Uterus (tissue), 4 donors: ENCODE data around the gene TMEM87B. TPM values are rescaled to one million over a fixed set of nuclear protein-coding genes. Genes with fewer than 3 reads are reported as not detected.

Experiments used
- DNase-seq, 2 donors: peaks; one replicate each; pipeline ENCODE4 v3.0.0-alpha.2; 2019 to 2020
- H3K27ac ChIP-seq, 2 donors: fragments of 200-600 bp; sonication (generic); 1 replicate in 1 of 2; 2 replicates in 1 of 2; pipeline ENCODE4 v1.5.1; 2016 to 2018
- H3K27me3 ChIP-seq, 2 donors: fragments of 200-600 bp; sonication (generic); one replicate each; pipeline ENCODE4 v1.5.1; 2018 to 2019; ENCODE audit warnings: control low read depth in 1 of 2
- H3K36me3 ChIP-seq, 2 donors: fragments of 200-600 bp; sonication (generic); one replicate each; pipeline ENCODE4 v1.5.1; 2019; ENCODE audit warnings: control low read depth in 1 of 2
- H3K4me1 ChIP-seq, 2 donors: fragments of 200-600 bp; sonication (generic); one replicate each; pipeline ENCODE4 v1.5.1; 2018 to 2019; ENCODE audit warnings: control low read depth in 1 of 2
- H3K4me3 ChIP-seq, 2 donors: fragments of 200-600 bp; sonication (generic); 1 replicate in 1 of 2; 2 replicates in 1 of 2; pipeline ENCODE4 v1.5.1; 2018 to 2019; ENCODE audit warnings: mild to moderate bottlenecking in 1 of 2
- H3K9me3 ChIP-seq, 2 donors: fragments of 200-600 bp; sonication (generic); one replicate each; pipeline ENCODE4 v1.5.1; 2019; ENCODE audit warnings: control low read depth in 1 of 2
- CTCF ChIP-seq, 4 experiments: fragments of 200-600 bp in 2 of 4; fragments of 450-650 bp in 2 of 4; sonication (generic) in 2 of 4; IDR thresholded peaks; one replicate each; pipeline ENCODE4 v1.5.1; 2016 to 2019; ENCODE audit warnings: antibody characterized with exemption in 4 of 4, mild to moderate bottlenecking in 2 of 4, moderate library complexity in 1 of 4
- POLR2A ChIP-seq, 2 donors: fragments of 450-650 bp; IDR thresholded peaks; one replicate each; pipeline ENCODE4 v1.6.1; 2016; ENCODE audit warnings: antibody characterized with exemption in 2 of 2, mild to moderate bottlenecking in 1 of 2, moderate library complexity in 1 of 2
- intact Hi-C: fragments of 100-400 bp; cut with DNase I; formaldehyde crosslinking; loops from one replicate; pipeline ENCODE4 v1.15.1; 2023; ENCODE audit warnings: low total_unique reads
- total RNA-seq, 4 donors: library from RNA; depleted of rRNA in 3 of 4; stranded (reverse); fragments of >200 nt in 3 of 4; gene quantifications; one replicate each; pipeline versions ENCODE4 v1.1.0 to v1.2.4, GENCODE V29; 2014 to 2023
- donor health status: DM: yes; HTN: yes; CAD: no.

Gene TMEM87B
- total RNA-seq, 4 donors from 2014 or later = 6.7 to 51.6 (median 27.0) TPM

GRCh38 chr2:112020561-112020960, 34.5 kb upstream of the TMEM87B start:
- Histone ChIP-seq H3K4me3 (no peak overlapping the region), H3K27ac (no peak overlapping the region), H3K9me3 (no peaks in the 10 kb centered on the region), H3K4me1 (no peaks in the 10 kb centered on the region), H3K36me3 (no peaks in the 10 kb centered on the region), H3K27me3 (no peaks in the 10 kb centered on the region)
- TF ChIP-seq CTCF (IDR thresholded peaks at IDR 0.05) (no peak), POLR2A (IDR thresholded peaks at IDR 0.05) (no peak)
- DNase-seq = no peak
- intact Hi-C loops = no loop called here

DNA sequence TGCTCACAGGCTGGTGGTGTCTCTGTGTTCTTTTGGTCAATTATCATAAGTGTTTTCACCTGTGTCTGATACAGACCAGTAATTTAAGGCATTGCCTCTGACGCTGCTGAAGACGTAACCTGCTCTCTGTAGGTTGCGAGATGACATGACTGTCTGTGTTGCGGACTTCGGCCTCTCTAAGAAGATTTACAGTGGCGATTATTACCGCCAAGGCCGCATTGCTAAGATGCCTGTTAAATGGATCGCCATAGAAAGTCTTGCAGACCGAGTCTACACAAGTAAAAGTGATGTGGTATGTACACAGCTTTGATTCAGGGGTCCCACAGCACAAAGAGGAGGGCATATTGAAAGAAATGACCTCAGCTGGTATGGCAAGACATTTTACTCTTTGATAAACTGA, 33.8 kb upstream of the TMEM87B start:
- Histone ChIP-seq H3K27ac (no peak overlapping the region), H3K36me3 (no peaks in the 10 kb centered on the region), H3K9me3 (no peaks in the 10 kb centered on the region), H3K4me1 (no peaks in the 10 kb centered on the region), H3K27me3 (no peaks in the 10 kb centered on the region), H3K4me3 (no peak overlapping the region)
- no peak for TF ChIP-seq POLR2A (IDR thresholded peaks at IDR 0.05)
- no peak for TF ChIP-seq CTCF (IDR thresholded peaks at IDR 0.05)
- intact Hi-C loops = no loop called here
- DNase-seq = no peak

GRCh38 chr2:112021781-112022231, 33.3 kb upstream of the TMEM87B start:
- no peaks in the 10 kb centered on the region for H3K27me3 ChIP-seq
- no peak for TF ChIP-seq CTCF (IDR thresholded peaks at IDR 0.05)
- TF ChIP-seq POLR2A (IDR thresholded peaks at IDR 0.05) = no peak
- no peaks in the 10 kb centered on the region for H3K36me3 ChIP-seq
- H3K4me3 ChIP-seq = no peak overlapping the region
- no peak for DNase-seq
- no peaks in the 10 kb centered on the region for H3K4me1 ChIP-seq
- intact Hi-C loops = no loop called here
- H3K27ac ChIP-seq = no peak overlapping the region
- H3K9me3 ChIP-seq = no peaks in the 10 kb centered on the region

DNA sequence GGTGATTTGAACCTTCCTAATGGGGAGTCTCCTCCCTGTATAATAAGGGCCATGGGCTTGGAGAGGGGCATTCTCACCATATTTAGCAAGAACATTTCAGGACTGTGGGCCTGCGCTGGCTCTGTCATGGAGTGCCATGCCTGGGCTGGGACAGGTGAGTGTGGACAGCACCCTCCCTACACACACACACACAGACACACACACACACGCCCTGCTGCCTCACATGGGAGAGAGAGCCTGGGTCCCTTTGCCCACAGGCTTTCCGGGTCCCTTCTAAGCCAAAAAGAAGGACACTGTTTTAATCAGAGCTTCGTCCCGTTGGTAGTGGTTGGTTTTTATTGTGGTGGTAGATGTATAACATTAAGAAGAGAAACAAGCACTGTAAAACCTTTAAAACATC, 31.4 kb upstream of the TMEM87B start:
- no peak overlapping the region for H3K27ac ChIP-seq

DNA sequence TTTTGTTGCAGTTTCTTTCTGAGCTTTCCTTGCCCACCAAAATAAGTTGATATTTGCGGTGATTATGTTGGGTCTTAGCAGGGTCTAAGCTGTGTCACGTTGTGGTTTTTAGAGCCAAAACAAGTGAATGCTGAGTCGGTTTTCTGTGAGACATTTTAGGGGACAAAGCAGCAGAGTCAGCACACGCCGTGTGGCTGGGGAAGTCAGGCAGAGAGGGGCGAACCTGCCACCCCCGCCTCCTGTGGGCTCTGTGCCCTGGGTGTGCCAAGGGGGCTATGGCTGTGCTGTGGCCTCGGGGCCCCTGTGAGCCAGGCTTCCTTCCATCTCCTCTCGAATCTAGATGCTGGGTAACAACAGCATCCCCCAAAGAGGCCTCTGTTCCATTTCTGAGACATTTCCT, 30.8 kb upstream of the TMEM87B start:
- H3K4me1 ChIP-seq = no peaks in the 10 kb centered on the region

More for the DNA sequence above, 31.4 kb upstream of the TMEM87B start:
- no peak for TF ChIP-seq CTCF (IDR thresholded peaks at IDR 0.05)
- TF ChIP-seq POLR2A (IDR thresholded peaks at IDR 0.05) = no peak
- no peak overlapping the region for H3K4me3 ChIP-seq
- H3K9me3 ChIP-seq = no peaks in the 10 kb centered on the region
- no peaks in the 10 kb centered on the region for H3K36me3 ChIP-seq
- DNase-seq = no peak
- no peaks in the 10 kb centered on the region for H3K4me1 ChIP-seq
- no peaks in the 10 kb centered on the region for H3K27me3 ChIP-seq
- intact Hi-C loops = no loop called here

More for the DNA sequence above, 30.8 kb upstream of the TMEM87B start:
- TF ChIP-seq POLR2A (IDR thresholded peaks at IDR 0.05) = no peak
- TF ChIP-seq CTCF (IDR thresholded peaks at IDR 0.05) = no peak
- no peaks in the 10 kb centered on the region for H3K27me3 ChIP-seq
- intact Hi-C loops = no loop called here
- H3K27ac ChIP-seq = no peak overlapping the region
- no peak for DNase-seq
- H3K9me3 ChIP-seq = no peaks in the 10 kb centered on the region
- H3K4me3 ChIP-seq = no peak overlapping the region
- no peaks in the 10 kb centered on the region for H3K36me3 ChIP-seq
